NT2/D1 (cell line): ENCODE measurements around the gene LAMA5.

Experiments used
- SUZ12 ChIP-seq: IDR thresholded peaks from 2 replicates; pipeline ENCODE4 v1.6.1; 2011; ENCODE audit not compliant: insufficient read length, insufficient read depth; ENCODE audit errors: extremely low read depth
- YY1 ChIP-seq: IDR thresholded peaks from 2 replicates; pipeline ENCODE4 v1.6.1; 2011; ENCODE audit not compliant: insufficient read length, insufficient read depth
- ZNF274 ChIP-seq: IDR thresholded peaks from 2 replicates; pipeline ENCODE4 v1.6.1; 2011; ENCODE audit warnings: mild to moderate bottlenecking, low read depth, low read length

DNA sequence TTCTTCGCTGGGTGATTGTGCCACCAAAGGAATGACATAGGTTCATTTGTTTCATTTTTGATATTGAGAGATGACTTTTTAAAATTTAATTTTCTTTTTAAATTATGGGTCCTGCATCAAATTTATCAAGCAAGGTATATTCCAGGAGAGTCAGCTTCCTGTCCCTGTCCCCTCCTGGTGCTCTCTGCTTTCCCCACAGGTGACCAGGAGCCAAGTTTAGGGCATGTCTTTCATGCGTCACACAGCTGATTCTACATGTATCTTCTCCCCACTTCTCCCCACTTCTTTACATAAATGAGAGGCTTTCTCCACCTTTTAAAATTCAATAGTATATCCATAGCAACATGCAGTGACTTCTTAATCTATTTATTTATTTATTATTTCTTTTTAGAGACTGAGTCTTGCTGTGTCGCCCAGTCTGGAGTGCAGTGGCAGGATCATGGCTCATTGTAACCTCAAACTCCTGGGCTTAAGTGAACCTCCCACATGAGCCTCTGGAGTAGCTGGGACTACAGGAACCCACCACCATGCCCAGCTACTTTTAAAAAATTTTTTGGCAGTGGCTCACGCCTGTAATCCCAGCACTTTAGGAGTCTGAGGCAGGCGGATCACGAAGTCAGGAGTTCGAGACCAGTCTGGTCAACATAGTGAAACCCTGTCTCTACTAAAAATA is 98.7 kb downstream of the LAMA5 start:
- no peak for TF ChIP-seq YY1
- no peak for TF ChIP-seq SUZ12
- TF ChIP-seq ZNF274 = no peak
